Measurements from ENCODE around the gene SCGB3A2.

The SCGB3A2 gene, protein sequence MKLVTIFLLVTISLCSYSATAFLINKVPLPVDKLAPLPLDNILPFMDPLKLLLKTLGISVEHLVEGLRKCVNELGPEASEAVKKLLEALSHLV

GRCh38 chr5:147878066-147878759 is at the start of gene SCGB3A2:
Gene SCGB3A2 (plus strand): TSS chr5:147878711. CDS start chr5:147878804, 93 bp downstream.
- ATAC-seq (no peak), DNase-seq (no peak)

DNA sequence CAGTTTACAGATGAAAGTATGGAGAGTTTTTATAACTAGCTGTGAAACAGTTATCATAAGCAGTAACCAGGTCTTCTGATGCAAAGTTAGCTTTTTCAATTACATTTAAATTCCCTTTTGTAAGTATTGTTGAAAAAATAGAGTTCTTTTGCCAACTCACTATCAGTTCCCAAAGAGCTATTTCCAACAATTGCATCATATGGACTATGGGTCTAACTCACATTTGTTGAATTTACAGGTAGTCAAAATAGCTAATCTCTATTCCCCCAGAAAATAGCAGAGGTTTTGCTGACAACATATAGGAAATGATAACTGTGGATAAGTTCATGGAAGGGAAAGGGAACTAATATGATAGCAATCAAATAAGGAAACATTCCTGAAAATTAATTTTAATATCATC is 48.5 kb upstream of the SCGB3A2 start:
- ATAC-seq (no peak), DNase-seq (no peak)

- no peak for DNase-seq
- no peak for ATAC-seq
These were observed 47.0 kb upstream of the SCGB3A2 start, which contains the start of gene SPINK1 for GRCh38 chr5:147831465-147831864. Gene SPINK1 (minus strand): TSS chr5:147831671. CDS start chr5:147831577, 94 bp downstream.

GRCh38 chr5:147832541-147832940 is 46.0 kb upstream of the SCGB3A2 start:
- ATAC-seq (no peak), DNase-seq (no peak)

GRCh38 chr5:147835386-147835798 is 43.1 kb upstream of the SCGB3A2 start:
- DNase-seq (no peak), ATAC-seq (no peak)

DNA sequence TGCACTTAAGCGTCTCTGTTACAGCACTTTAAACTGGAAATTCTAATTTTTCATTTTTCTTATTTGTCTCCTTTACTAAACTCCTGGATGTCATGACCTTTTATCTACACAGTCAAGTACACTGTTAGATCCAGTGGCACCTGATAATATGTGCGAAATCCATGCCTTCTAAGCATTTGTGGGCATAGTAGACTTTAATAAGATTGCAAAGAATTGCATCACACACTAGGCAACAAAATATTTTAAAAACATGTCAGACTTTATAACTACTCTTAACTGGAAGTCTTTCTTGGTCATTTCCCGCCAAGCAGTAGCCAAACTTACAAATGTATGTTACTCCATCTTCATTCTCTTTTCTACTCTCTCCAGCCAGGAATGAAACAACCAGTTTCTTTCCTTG is 42.1 kb upstream of the SCGB3A2 start:
- no peak for DNase-seq
- ATAC-seq = no peak

DNA sequence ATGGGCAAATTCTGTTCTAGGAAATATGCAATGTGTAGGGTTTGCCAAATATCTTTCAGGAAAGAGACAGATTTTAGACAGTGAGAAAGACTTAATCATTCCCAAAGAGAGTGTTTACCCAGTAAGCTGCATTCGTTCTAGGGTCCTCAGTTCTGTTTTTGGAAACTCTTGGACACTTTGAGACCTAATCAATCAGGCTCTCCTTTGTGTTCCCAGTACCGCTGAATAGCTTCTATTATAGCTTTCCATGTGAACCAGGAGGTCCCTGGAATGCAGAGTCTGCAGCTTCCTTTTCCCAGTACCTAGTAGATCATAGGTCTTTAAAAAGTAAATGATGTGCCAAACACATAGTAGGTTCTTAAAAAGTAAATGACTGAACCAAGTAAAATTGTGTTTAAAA is 35.6 kb upstream of the SCGB3A2 start:
- no peak for ATAC-seq

GRCh38 chr5:147844846-147845245 is 33.7 kb upstream of the SCGB3A2 start:
- DNase-seq = no peak
- ATAC-seq = no peak

More for the DNA sequence above, 35.6 kb upstream of the SCGB3A2 start:
- no peak for DNase-seq

GRCh38 chr5:147845618-147846017 is 32.9 kb upstream of the SCGB3A2 start:
- DNase-seq (no peak), ATAC-seq (no peak)

- no peak for ATAC-seq
- no peak for DNase-seq
These were observed 29.3 kb upstream of the SCGB3A2 start for GRCh38 chr5:147849226-147849625.

- ATAC-seq (no peak), DNase-seq (no peak)
These were observed 26.9 kb upstream of the SCGB3A2 start for GRCh38 chr5:147851578-147851977.

GRCh38 chr5:147852365-147852764 is 26.1 kb upstream of the SCGB3A2 start:
- DNase-seq = no peak
- no peak for ATAC-seq

DNA sequence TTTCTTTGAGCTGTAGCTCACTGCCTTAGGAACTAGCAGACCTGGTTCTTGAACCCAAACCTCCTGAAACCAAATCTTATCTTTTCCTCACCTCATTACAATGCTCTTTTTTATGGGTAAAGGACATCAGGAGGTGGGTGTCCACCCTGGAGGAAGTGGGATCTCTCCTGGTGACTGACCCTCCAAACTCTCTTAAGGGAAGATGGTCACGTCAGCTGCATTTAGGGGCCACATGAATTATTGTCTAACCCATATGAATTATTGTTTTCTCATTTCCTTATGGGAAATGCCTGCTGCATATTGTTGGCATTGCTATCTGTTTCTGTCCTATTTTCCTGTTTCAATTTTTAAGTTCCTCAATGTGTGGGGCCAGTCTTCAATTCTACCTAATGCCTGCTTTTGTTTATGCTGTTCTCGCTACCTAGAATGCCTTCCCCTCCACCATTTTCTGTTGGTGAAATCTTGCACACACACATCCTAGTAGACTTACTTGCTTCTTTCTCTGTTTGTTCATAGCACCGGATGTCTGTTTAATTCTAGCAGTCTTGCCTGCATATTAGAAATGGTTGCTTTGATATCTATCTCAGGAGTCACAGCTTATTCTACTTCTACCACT is 25.0 kb upstream of the SCGB3A2 start:
- ATAC-seq = no peak
- DNase-seq = no peak

GRCh38 chr5:147854331-147854730 is 24.2 kb upstream of the SCGB3A2 start:
- ATAC-seq = no peak

DNA sequence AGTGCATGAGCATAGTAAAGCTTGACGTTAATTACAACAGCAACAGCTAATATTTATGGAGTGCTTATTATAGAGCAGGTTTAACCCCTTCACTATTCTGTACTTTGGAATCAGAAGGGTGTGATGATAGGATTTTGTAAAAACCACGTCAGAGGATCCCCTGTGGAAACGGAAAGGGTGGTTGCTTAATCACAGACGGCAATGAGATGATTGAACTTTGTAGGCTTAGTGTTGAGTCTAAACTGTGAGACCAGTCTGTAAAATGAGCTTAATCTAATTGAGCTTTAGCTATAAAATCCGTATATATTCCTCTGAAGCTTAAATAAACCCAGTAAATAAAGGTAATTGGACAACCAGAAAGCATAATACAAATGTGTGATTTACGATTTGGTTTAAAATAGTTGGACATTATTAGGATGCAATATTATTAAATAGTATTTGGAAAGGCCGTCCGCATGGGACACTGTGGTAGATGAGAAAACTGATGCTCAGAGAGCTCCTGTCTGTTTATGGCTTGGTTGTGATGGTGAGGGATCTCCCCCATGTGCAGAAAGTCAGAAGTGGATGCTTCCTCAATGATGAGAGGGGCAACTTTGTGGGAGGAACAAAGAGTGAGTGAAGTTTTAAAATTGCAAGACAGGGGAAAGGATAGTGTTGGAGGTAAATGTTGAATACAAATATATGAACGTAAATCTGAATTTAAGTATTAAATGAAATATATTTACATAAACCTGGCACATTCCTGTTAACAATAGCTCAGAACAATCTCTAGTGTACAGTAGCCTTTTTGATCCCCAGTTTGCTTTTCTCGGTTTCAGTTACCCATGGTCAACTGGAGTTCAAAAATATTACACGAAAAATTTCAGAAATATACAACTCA is 23.4 kb upstream of the SCGB3A2 start:
- no peak for DNase-seq
- ATAC-seq = no peak

More at GRCh38 chr5:147854331-147854730, 24.2 kb upstream of the SCGB3A2 start:
- no peak for DNase-seq

DNA sequence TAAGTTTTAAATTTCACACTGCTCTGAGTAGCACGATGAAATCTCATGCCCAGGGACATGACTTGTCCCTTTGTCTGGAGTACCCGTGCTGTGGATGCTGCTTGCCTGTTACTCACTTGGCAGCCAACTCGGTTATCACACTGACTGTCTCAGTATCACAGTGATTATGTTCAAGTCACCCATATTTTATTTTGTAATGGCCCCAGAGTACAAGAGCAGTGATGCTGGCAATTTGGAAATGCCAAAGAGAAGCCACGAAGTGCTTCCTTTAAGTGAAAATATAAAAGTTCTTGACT is 22.8 kb upstream of the SCGB3A2 start:
- ATAC-seq (no peak), DNase-seq (no peak)

GRCh38 chr5:147856801-147857200 is 21.7 kb upstream of the SCGB3A2 start:
- DNase-seq (no peak), ATAC-seq (no peak)

- ATAC-seq = peak; percentile 43
- peak; percentile 47 for DNase-seq
These were observed 21.0 kb upstream of the SCGB3A2 start for GRCh38 chr5:147857302-147858129.

DNA sequence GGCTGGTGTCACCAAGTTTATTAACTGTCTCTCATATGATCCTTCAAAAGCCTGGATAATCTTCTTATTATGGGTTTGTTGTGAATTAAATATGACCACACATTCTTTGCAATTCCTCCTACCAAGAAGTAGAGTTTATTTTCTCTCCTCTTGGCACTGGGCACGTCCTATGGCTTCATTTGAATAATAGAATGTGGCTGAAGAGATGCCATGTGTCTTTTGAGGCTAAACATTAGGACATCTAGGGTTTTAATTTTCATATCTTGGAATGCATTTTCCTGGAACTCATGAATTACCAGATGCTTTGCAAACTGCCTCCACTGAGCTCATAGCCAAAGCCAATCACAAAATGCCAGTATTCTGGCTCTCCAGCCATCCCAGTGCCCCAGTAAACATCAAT is 19.9 kb upstream of the SCGB3A2 start:
- no peak for DNase-seq
- ATAC-seq = no peak

DNA sequence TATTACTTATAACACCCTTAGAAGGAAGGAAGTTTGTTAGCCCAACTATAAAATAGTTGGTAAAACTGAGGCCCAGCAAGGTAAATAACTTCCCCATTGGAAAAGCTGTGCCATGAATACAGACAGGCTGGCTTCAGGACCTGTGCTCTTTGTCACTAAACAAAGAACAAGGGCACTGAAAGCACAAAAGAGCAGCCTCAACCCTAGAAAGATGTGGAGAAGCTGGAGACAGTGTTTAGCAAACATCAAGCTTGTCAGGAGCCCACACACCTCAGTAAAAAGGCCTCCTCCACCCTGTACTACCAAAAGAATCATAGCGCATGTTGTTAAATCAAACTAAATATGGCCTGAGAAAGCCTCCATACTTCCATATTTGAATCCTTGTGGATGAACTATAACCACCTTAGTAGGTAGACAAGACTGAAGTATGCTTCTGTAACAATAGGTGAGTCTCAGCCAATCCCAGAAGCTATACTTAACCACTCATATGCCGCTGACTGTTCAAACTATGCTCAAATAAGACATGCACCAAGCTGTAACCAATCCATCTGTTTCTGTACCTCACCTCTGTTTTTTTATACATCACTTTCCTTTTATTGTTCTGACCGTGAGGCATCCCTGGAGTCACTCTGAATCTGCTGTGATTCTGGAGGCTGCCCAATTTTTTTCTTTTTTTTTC is 18.4 kb upstream of the SCGB3A2 start:
- ATAC-seq (no peak), DNase-seq (no peak)

DNA sequence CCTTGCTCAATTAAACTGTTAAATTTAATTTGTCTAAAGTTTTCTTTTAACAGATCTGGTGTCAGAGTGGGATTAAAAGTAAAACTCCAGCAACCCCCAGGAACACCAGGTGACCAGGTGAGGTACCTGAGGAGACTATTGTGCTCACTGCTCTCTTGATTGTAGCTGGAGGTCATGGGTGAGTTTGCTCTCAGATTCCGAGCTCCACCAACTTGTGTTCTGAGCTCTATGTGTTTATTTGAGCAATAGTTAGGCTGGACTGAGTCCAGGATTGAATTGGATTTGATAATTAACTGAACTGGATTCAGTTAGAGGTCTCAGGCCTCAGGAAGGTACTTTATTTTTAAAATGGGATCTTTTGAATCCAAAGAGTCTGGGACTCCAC is 17.9 kb upstream of the SCGB3A2 start:
- DNase-seq (no peak), ATAC-seq (no peak)
